NCI-H748 (cell line): ENCODE measurements around the gene BOK.
"Not testable (repeated sequence)": the region's sequence is repeated elsewhere in the genome, so short reads cannot be mapped to it uniquely, and the experiment has no call there.

ENCODE experiments used
- DNase-seq: peaks from one replicate; lab custom pipeline; 2025; ENCODE audit not compliant: unreplicated experiment; lab: John Stamatoyannopoulos, UW

BOK gene

GRCh38 chr2:241571821-241572620 lies 13.5 kb downstream of the BOK start:
- no peak for DNase-seq

GRCh38 chr2:241572915-241573651 lies 14.5 kb downstream of the BOK start:
- DNase-seq = not testable (repeated sequence)

GRCh38 chr2:241573741-241574140 lies 15.2 kb downstream of the BOK start:
- DNase-seq = no peak

GRCh38 chr2:241574911-241575623 lies 16.5 kb downstream of the BOK start:
- DNase-seq = no peak

- no peak for DNase-seq
These were observed 17.2 kb downstream of the BOK start for GRCh38 chr2:241575624-241576292.

- DNase-seq = no peak
These were observed 17.7 kb downstream of the BOK start for GRCh38 chr2:241576293-241576654.

- DNase-seq = no peak
These were observed 19.0 kb downstream of the BOK start for GRCh38 chr2:241577413-241578122.

GRCh38 chr2:241579281-241579680 lies 20.7 kb downstream of the BOK start:
- DNase-seq = no peak

GRCh38 chr2:241582328-241582727 lies 23.8 kb downstream of the BOK start:
- DNase-seq = no peak

- DNase-seq = no peak
These were observed 24.3 kb downstream of the BOK start for GRCh38 chr2:241582806-241583205.

GRCh38 chr2:241584436-241584835 lies 25.9 kb downstream of the BOK start:
- no peak for DNase-seq

GRCh38 chr2:241586564-241587264 lies 28.2 kb downstream of the BOK start:
- DNase-seq = no peak

- DNase-seq = not testable (repeated sequence)
These were observed 31.3 kb downstream of the BOK start for GRCh38 chr2:241589863-241590262.

- DNase-seq = not testable (repeated sequence)
These were observed 32.2 kb downstream of the BOK start for GRCh38 chr2:241590496-241591455.

GRCh38 chr2:241592126-241592845 lies 33.7 kb downstream of the BOK start:
- DNase-seq = no peak

GRCh38 chr2:241593271-241593670 lies 34.7 kb downstream of the BOK start:
- no peak for DNase-seq

GRCh38 chr2:241595600-241596140 lies 37.1 kb downstream of the BOK start:
- DNase-seq = no peak

GRCh38 chr2:241597561-241597960 lies 39.0 kb downstream of the BOK start:
- no peak for DNase-seq
